Measurements from ENCODE around the gene TSEN2.
A peak's percentile ranks its signal among the peaks of the same experiment; 100 is the strongest.
"Not testable (repeated sequence)": the region's sequence is repeated elsewhere in the genome, so short reads cannot be mapped to it uniquely, and the experiment has no call there.

Gene TSEN2

DNA sequence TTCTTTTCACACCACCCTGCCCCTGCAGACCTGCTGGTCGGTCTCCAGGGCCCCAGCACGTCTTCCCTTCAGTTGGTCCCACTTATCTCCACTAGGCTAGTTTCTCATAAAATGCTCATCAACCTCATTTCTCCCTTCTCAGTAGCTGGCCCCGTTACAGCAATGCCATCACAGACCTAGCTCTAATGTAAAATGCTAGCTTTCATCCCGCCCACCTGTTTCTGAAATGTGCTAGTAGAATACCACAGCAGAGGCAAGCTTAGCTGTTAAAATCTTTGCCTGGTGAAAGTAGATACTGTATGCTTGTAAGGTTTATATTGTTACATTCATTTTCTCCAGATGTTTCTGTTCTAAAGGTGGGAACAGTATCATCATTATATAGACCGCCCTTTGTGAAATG is 47.9 kb downstream of the TSEN2 start:
- Mint-ChIP-seq H3K4me1 (no peaks in the 10 kb centered on the region), H3K27me3 (no peaks in the 10 kb centered on the region), H3K9me3 (no peaks in the 10 kb centered on the region), H3K27ac (ENCODE audit: low read depth) (peak overlapping the region; percentile 17), H3K36me3 (ENCODE audit: insufficient read depth) (peaks cover 9% of the 10 kb centered on the region), H3K4me3 (no peak overlapping the region)
- no peak for DNase-seq (ENCODE audit: low spot score in 2 of 2)
- no peak for ATAC-seq (replicated peaks; ENCODE audit: extremely low read depth, poor library complexity, severe bottlenecking)

DNA sequence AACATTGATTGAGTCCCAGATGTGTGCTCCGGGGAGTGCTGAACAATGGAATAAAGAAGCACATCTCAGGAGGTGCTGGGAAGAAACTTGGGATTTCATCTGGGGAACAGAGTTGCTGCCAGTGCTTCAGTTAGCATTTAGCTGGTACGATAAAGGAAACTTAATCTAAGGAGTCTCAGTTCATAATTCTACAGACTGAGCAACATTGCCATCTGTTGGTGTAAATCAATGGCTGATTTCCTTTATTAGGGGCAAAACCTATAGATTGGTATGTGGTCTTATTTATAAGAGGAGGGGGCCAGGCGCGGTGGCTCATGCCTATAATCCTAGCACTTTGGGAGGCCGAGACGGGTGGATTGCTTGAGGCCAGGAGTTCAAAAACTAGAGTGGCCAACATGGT is 52.1 kb downstream of the TSEN2 start:
- H3K36me3 Mint-ChIP-seq (ENCODE audit: insufficient read depth) = peaks cover 4% of the 10 kb centered on the region
- no peaks in the 10 kb centered on the region for H3K27me3 Mint-ChIP-seq
- no peak for ATAC-seq (replicated peaks; ENCODE audit: extremely low read depth, poor library complexity, severe bottlenecking)
- H3K4me3 Mint-ChIP-seq = no peak overlapping the region
- no peaks in the 10 kb centered on the region for H3K4me1 Mint-ChIP-seq
- no peaks in the 10 kb centered on the region for H3K9me3 Mint-ChIP-seq
- H3K27ac Mint-ChIP-seq (ENCODE audit: low read depth) = no peak overlapping the region
- DNase-seq (ENCODE audit: low spot score in 2 of 2) = no peak

DNA sequence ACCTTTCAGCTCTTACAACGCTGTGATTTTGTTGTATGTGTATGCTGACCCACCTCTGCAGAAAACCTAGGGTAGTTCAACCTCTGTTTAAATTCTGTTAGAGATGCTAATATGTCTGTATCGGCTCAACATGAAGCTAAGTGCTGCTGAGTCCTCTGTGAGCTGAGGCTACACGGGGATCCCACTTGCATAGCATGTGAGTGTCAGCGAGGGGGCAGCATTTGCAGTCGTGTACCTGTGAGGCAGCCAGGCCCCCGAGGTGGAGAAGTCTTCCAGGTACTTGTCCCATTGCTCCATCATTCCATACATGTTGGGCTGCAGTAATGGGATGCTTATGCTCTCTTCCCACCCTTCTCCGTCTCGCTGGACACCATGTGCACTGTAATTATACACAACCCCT is 57.3 kb downstream of the TSEN2 start:
- Mint-ChIP-seq H3K27me3 (no peaks in the 10 kb centered on the region), H3K4me3 (no peak overlapping the region), H3K36me3 (ENCODE audit: insufficient read depth) (peaks cover 5% of the 10 kb centered on the region), H3K9me3 (no peaks in the 10 kb centered on the region), H3K4me1 (no peaks in the 10 kb centered on the region), H3K27ac (ENCODE audit: low read depth) (no peak overlapping the region)
- no peak for DNase-seq (ENCODE audit: low spot score in 2 of 2)
- ATAC-seq (replicated peaks; ENCODE audit: extremely low read depth, poor library complexity, severe bottlenecking) = no peak

DNA sequence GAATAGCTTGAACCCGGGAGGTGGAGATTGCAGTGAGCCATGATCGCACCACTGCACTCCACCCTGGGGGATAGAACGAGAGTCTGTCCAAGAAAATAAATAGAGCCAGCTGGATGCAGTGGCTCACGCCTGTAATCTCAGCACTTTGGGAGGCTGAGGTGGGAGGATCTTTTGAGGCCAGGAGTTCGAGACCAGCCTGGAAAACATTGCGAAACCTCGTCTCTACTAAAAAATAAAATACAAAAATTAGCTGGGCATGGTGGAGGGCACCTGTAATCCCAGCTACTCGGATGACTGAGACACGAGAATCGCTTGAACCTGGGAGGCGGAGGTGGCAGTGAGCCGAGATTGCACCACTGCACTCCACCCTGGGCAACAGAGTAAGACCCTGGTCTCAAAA is 59.2 kb downstream of the TSEN2 start:
- H3K4me3 Mint-ChIP-seq; H3K27ac Mint-ChIP-seq (ENCODE audit: low read depth); H3K27me3 Mint-ChIP-seq; H3K4me1 Mint-ChIP-seq; H3K9me3 Mint-ChIP-seq; DNase-seq (ENCODE audit: low spot score in 2 of 2); ATAC-seq (replicated peaks; ENCODE audit: extremely low read depth, poor library complexity, severe bottlenecking); H3K36me3 Mint-ChIP-seq (ENCODE audit: insufficient read depth): not testable (repeated sequence)

DNA sequence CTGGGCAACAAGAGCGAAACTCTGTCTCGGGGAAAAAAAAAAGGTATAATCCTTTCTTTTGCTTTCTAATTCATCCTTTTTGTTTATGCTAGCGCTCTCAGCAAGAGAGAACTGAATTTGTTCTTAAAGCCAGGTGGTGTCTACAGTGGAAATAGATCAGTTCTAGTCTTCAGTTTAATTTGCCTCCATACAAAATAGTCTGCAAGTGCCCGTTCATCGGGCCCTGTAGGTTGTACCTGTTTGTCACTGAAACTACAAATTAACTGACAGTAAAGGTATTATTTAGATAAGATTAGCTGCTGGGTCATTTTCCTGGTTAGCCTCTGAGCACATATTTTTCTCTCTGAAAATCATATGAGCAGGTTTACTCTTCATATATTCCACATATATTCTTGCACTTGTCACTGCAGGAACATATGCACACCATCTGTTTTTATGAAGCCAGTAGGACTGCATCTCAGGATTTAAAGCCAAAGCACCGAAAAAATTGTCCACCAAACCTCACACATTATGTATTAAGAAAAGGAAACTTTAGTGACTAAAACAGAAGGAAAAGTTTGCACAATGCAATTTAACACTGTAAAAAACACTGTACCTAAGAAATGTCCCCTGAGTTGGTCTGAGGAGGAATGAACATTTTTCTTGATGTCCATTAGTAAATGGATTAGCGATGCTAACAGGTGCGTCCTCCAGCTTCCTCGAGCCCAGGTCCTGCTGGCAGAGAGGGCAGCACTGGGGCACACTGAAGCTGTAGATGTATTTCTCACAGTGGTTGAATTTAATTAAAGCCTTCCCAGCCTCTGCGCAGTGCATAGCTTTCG is 60.6 kb downstream of the TSEN2 start:
- Mint-ChIP-seq H3K9me3 (no peaks in the 10 kb centered on the region), H3K4me3 (no peak overlapping the region), H3K36me3 (ENCODE audit: insufficient read depth) (peaks cover 4% of the 10 kb centered on the region), H3K27me3 (peaks cover 2% of the 10 kb centered on the region), H3K27ac (ENCODE audit: low read depth) (no peak overlapping the region), H3K4me1 (no peaks in the 10 kb centered on the region)
- ATAC-seq (replicated peaks; ENCODE audit: extremely low read depth, poor library complexity, severe bottlenecking) (no peak), DNase-seq (ENCODE audit: low spot score in 2 of 2) (no peak)

DNA sequence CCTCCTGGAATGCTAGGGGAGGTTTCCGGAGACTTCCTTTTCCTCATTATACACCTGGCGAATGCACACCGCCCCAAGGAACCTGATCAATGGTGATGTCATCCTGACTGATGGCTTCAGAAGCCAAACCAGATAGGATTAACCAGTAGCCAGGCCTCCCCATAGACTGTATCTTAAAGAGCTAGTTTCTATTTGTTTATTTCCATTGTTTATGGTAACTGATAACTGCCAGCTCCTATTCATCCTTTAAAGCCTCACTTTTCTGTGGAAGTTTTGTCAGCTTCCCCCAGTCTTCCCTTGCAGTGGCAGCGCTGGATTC is 61.2 kb downstream of the TSEN2 start, which contains the start of gene MKRN2OS:
Gene MKRN2OS (minus strand): TSS at position 27 of the 319 bp plus-strand sequence. CDS start 35 bp downstream, outside the sequence.
- Mint-ChIP-seq H3K27me3 (peaks cover 8% of the 10 kb centered on the region), H3K4me1 (no peaks in the 10 kb centered on the region), H3K27ac (ENCODE audit: low read depth) (no peak within 1 kb of the TSS), H3K36me3 (ENCODE audit: insufficient read depth) (peaks cover 3% of the 10 kb centered on the region), H3K9me3 (no peaks in the 10 kb centered on the region), H3K4me3 (no peak within 1 kb of the TSS)
- ATAC-seq (replicated peaks; ENCODE audit: extremely low read depth, poor library complexity, severe bottlenecking) (no peak), DNase-seq (ENCODE audit: low spot score in 2 of 2) (no peak)

DNA sequence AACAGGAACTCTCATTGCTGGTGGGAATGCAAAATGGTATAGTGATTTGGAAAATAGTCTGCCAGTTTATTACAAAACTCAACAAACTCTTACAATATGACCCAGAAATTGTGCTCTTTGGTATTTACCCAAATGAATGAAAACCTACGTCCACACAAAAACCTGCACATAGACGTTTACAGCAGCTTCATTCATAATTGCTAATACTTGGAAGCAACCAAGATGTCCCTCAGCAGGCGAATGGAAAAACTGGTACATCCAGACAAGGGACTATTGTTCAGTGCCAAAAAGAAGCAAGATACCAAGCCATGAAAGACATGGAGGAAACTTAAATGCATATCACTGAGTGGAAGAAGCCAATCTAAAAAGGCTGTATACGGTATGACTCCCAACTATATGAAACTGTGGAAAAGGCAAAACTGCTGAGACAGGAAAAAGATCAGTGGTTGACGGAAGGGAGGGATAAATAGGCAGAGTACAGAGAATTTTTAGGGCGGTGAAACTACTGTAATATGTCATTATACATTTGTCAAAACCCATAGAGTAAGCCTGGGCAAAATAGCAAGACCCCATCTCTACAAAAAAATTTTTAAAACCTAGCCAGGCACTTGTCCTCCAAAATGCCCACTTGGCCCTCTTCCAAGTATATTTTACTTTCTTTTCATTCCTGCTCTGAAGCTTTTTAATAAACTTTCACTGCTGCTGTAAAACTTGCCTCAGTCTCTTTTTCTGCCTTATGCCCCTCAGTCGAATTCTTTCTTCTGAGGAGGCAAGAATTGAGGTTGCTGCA is 65.9 kb downstream of the TSEN2 start:
- no peak for DNase-seq (ENCODE audit: low spot score in 2 of 2)

DNA sequence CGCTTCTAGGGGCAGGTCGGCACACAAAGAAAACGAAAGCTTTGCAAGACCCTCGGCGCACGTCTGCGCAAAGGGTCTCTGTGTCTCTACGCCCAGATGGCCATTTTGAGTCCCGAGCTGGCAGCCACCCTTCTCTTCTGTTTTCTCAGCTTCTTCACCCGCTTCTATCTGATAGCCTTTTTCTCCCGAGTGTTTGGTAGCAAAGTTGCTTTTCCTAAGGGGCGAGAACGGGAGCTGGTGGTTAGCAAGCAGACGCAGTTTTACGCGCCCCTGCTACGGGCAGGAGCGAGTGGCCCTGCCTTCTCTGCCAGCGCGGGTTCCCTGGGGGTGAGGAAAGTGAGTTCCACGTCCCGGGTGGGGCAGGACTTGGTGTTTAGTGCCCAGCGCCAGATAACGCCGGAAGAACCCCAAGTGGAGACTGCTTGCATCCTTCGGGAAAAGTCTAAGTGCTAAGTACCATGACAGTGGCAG is 69.7 kb downstream of the TSEN2 start:
- peaks cover 10% of the 10 kb centered on the region for H3K36me3 Mint-ChIP-seq (ENCODE audit: insufficient read depth)
- H3K4me1 Mint-ChIP-seq = peaks cover 37% of the 10 kb centered on the region
- no peaks in the 10 kb centered on the region for H3K9me3 Mint-ChIP-seq
- DNase-seq (ENCODE audit: low spot score in 2 of 2) (no peak), ATAC-seq (replicated peaks; ENCODE audit: extremely low read depth, poor library complexity, severe bottlenecking) (no peak)
- H3K27ac Mint-ChIP-seq (ENCODE audit: low read depth) = peak overlapping the region; percentile 26
- peak overlapping the region; percentile 65 for H3K4me3 Mint-ChIP-seq
- peaks cover 48% of the 10 kb centered on the region for H3K27me3 Mint-ChIP-seq

More for the DNA sequence above, 65.9 kb downstream of the TSEN2 start:
- Mint-ChIP-seq H3K27ac (ENCODE audit: low read depth) (no peak overlapping the region), H3K36me3 (ENCODE audit: insufficient read depth) (no peaks in the 10 kb centered on the region), H3K4me3 (no peak overlapping the region), H3K27me3 (peaks cover 39% of the 10 kb centered on the region), H3K4me1 (peaks cover 9% of the 10 kb centered on the region), H3K9me3 (no peaks in the 10 kb centered on the region)
- ATAC-seq (replicated peaks; ENCODE audit: extremely low read depth, poor library complexity, severe bottlenecking) = no peak

DNA sequence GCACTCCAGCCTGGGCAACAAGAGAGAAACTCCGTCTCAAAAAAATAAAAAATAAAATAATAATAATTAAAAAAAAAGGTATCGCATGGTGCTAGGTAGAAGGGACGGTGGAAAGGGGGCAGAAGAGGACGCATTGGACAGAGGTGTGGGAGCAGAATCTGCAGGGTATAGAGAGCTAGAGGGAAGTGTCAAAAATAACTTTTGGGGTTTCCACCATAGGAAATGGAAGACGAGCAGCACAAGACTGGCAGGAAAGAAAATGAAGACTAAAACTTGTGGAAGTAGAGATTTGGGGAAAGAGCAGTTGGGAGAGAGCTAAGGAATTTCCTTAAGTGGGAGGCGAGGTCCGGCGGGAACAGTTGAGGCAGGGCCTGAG is 72.0 kb downstream of the TSEN2 start:
- Mint-ChIP-seq H3K4me1 (peaks cover 60% of the 10 kb centered on the region), H3K27me3 (peaks cover 35% of the 10 kb centered on the region), H3K4me3 (peak overlapping the region; percentile 92), H3K27ac (ENCODE audit: low read depth) (peak overlapping the region; percentile 90), H3K9me3 (no peaks in the 10 kb centered on the region), H3K36me3 (ENCODE audit: insufficient read depth) (peaks cover 10% of the 10 kb centered on the region)
- no peak for DNase-seq (ENCODE audit: low spot score in 2 of 2)
- peak; percentile 16 for ATAC-seq (replicated peaks; ENCODE audit: extremely low read depth, poor library complexity, severe bottlenecking)

DNA sequence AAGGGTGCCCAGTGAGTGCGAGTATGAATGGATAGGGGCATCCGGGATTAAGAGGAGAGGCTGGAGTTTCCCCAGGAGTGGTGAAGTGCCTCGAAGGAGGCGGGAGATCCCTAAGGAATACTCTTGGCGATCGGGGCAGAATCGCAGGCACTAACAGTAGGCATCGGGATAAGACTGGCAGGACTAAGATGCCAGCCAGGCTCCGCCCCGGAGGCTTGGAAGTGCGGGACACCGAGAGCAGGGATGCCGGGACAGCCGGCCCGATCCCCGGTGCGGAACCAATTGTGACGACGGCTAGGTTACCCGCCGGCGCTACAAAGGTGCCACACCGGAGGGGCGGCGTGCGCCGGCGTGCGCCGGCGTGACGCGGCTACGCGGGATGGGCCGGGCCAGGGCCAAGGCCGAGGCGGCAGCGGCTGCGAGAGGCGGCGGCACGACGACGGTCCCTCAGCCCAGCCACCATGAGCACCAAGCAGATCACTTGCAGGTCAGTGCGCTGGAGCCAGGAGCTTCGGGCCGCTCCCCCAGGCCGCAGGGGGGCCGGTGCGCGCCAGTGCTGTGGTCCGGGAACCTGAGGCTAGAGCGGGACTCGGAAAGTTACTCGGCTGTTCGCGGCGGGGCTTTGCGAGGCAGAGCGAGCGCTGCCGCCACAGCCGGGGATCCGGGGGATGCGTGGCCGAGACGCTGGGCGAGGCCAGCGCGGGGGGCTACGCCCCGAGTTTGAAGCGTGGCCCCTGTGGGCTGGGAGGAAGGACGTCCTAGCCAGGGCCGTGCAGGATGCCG is 72.6 kb downstream of the TSEN2 start, which contains the start of gene MKRN2:
Gene MKRN2 (plus strand): TSS at position 398 of the 783 bp plus-strand sequence. CDS start 64 bp downstream, at position 462.
- H3K4me1 Mint-ChIP-seq = peaks cover 61% of the 10 kb centered on the region
- peak; percentile 94 for ATAC-seq (replicated peaks; ENCODE audit: extremely low read depth, poor library complexity, severe bottlenecking)
- H3K27me3 Mint-ChIP-seq = peaks cover 35% of the 10 kb centered on the region
- peaks cover 10% of the 10 kb centered on the region for H3K36me3 Mint-ChIP-seq (ENCODE audit: insufficient read depth)
- peak; percentile 72 to 75 for DNase-seq (ENCODE audit: low spot score in 2 of 2)
- peak within 1 kb of the TSS; percentile 92 for H3K4me3 Mint-ChIP-seq
- H3K27ac Mint-ChIP-seq (ENCODE audit: low read depth) = peak within 1 kb of the TSS; percentile 90
- H3K9me3 Mint-ChIP-seq = no peaks in the 10 kb centered on the region

DNA sequence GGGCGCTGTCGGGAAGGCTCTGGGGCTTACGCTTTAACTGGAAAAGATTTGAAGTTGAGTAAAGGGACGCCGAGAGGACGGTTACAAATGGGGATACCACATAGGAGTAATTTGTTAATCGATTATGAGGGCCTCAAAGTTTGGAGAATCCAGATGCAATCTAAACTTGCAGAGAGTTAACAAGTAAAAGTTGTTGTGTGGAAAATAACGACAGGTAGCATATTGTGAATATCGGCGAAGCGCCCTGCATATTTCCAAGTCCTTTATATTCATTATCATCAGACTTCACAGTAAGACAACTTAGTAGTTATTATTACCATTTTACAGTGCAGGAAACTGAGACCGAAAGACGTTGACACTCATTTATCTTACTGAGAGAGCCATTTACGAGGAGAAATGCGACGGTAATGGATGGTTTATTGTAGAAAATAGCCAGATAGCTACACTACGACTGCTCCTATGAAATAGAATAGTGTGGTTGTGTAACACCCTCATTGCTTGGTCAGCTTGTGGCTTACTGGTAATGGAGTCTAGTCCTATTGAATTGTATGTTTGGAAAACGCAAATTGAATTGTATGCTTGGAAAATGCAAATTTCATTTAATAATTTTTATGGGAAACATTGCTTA is 73.3 kb downstream of the TSEN2 start:
- DNase-seq (ENCODE audit: low spot score in 2 of 2) = no peak
- Mint-ChIP-seq H3K36me3 (ENCODE audit: insufficient read depth) (peaks cover 10% of the 10 kb centered on the region), H3K27ac (ENCODE audit: low read depth) (peak overlapping the region; percentile 90), H3K4me3 (peak overlapping the region; percentile 92), H3K27me3 (peaks cover 35% of the 10 kb centered on the region), H3K9me3 (no peaks in the 10 kb centered on the region), H3K4me1 (peaks cover 63% of the 10 kb centered on the region)
- ATAC-seq (replicated peaks; ENCODE audit: extremely low read depth, poor library complexity, severe bottlenecking) = no peak

DNA sequence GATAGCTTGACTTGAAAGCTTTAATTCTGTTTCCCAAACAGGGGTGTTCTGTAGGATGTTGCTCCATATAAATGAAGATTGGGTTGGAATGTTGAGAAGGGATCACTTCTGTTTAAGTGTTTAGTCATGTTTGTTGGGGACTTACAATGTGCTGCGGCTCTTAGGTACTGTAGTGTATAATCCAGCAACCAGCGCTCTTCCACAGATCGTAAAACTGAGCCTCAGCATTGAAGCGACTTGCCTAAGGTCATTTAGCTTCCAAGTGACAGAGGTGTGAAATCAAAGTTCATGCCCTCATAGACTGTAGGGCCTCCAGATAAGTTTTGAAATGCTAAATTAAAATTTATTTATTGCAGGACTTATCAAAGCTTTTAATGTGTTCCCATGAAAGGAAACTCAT is 74.4 kb downstream of the TSEN2 start:
- DNase-seq (ENCODE audit: low spot score in 2 of 2) (no peak), ATAC-seq (replicated peaks; ENCODE audit: extremely low read depth, poor library complexity, severe bottlenecking) (no peak)
- H3K9me3 Mint-ChIP-seq = no peaks in the 10 kb centered on the region
- H3K4me3 Mint-ChIP-seq = peak overlapping the region; percentile 92
- H3K36me3 Mint-ChIP-seq (ENCODE audit: insufficient read depth) = peaks cover 10% of the 10 kb centered on the region
- peaks cover 24% of the 10 kb centered on the region for H3K27me3 Mint-ChIP-seq
- peaks cover 62% of the 10 kb centered on the region for H3K4me1 Mint-ChIP-seq
- no peak overlapping the region for H3K27ac Mint-ChIP-seq (ENCODE audit: low read depth)

All from central memory CD8-positive, alpha-beta T cell (primary cell).